ENCODE data around the gene NFAM1.

NFAM1 gene

GRCh38 chr22:42416671-42417230 lies 15.5 kb downstream of the NFAM1 start:
- DNase-seq (ENCODE audit: low read depth in 1 of 2, low spot score in 1 of 2) = no peak

GRCh38 chr22:42414565-42415303 lies 17.5 kb downstream of the NFAM1 start:
- no peak for DNase-seq (ENCODE audit: low read depth in 1 of 2, low spot score in 1 of 2)

GRCh38 chr22:42414021-42414420 lies 18.2 kb downstream of the NFAM1 start:
- DNase-seq (ENCODE audit: low read depth in 1 of 2, low spot score in 1 of 2) = no peak

GRCh38 chr22:42412744-42413333 lies 19.4 kb downstream of the NFAM1 start:
- DNase-seq (ENCODE audit: low read depth in 1 of 2, low spot score in 1 of 2) = no peak

- DNase-seq (ENCODE audit: low read depth in 1 of 2, low spot score in 1 of 2) = no peak
These were observed 21.5 kb downstream of the NFAM1 start for GRCh38 chr22:42410708-42411107.

- no peak for DNase-seq (ENCODE audit: low read depth in 1 of 2, low spot score in 1 of 2)
These were observed 23.2 kb downstream of the NFAM1 start for GRCh38 chr22:42408810-42409529.

GRCh38 chr22:42408276-42408675 lies 23.9 kb downstream of the NFAM1 start:
- no peak for DNase-seq (ENCODE audit: low read depth in 1 of 2, low spot score in 1 of 2)

- no peak for DNase-seq (ENCODE audit: low read depth in 1 of 2, low spot score in 1 of 2)
These were observed 27.9 kb downstream of the NFAM1 start for GRCh38 chr22:42404266-42404665.

GRCh38 chr22:42401535-42402334 lies 30.5 kb downstream of the NFAM1 start:
- DNase-seq (ENCODE audit: low read depth in 1 of 2, low spot score in 1 of 2) = no peak

- DNase-seq (ENCODE audit: low read depth in 1 of 2, low spot score in 1 of 2) = no peak
These were observed 31.2 kb downstream of the NFAM1 start for GRCh38 chr22:42400811-42401534.

- DNase-seq (ENCODE audit: low read depth in 1 of 2, low spot score in 1 of 2) = no peak
These were observed 32.6 kb downstream of the NFAM1 start for GRCh38 chr22:42399315-42400271.

- DNase-seq (ENCODE audit: low read depth in 1 of 2, low spot score in 1 of 2) = no peak
These were observed 34.6 kb downstream of the NFAM1 start for GRCh38 chr22:42397332-42398249.

GRCh38 chr22:42396621-42397331 lies 35.4 kb downstream of the NFAM1 start:
- DNase-seq (ENCODE audit: low read depth in 1 of 2, low spot score in 1 of 2) = no peak

- no peak for DNase-seq (ENCODE audit: low read depth in 1 of 2, low spot score in 1 of 2)
These were observed 43.1 kb downstream of the NFAM1 start for GRCh38 chr22:42389143-42389542.

GRCh38 chr22:42388130-42388797 lies 43.9 kb downstream of the NFAM1 start:
- DNase-seq (ENCODE audit: low read depth in 1 of 2, low spot score in 1 of 2) = no peak

- no peak for DNase-seq (ENCODE audit: low read depth in 1 of 2, low spot score in 1 of 2)
These were observed 44.6 kb downstream of the NFAM1 start for GRCh38 chr22:42387631-42388030.

GRCh38 chr22:42385696-42386095 lies 46.5 kb downstream of the NFAM1 start:
- no peak for DNase-seq (ENCODE audit: low read depth in 1 of 2, low spot score in 1 of 2)
